ENCODE results near the gene BSCL2.
"Not testable (repeated sequence)": the region's sequence is repeated elsewhere in the genome, so short reads cannot be mapped to it uniquely, and the experiment has no call there.

BSCL2 gene

DNA sequence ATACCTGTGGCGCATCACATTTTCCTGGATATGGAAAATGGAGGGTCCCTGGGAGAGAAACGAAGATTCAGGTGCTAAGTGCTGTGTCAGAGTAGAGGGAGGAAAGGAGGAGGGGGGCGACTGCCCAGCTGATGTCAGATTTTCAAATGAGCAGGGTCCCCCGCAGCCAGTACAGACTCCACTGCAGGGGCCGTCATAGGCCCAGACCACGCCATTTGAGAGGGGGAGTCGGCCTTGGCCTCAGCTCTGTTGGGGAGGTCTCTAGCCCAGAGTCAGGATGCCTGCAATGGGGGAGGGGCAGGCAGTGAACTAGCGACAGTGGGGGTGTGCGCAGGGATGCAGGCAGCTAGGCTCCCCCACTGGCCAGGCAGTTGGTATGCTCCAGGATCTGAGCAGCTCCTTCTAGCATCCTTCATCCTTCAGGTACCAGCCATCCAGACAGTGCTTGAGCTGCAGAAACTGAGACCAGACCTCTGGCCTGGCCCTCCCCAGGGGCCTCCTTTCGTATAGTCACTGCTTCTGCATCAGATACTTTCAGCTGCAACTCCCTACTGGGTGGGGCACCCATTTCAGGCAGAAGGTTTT, at the start of gene BSCL2, which contains the start of gene GNG3:
Gene BSCL2, minus strand, starts transcription at position 148 of the 585 bp plus-strand sequence. CDS start 229 bp downstream, outside the sequence.
Gene GNG3, plus strand, starts transcription at position 400 of the 585 bp plus-strand sequence. CDS start 620 bp downstream, outside the sequence.
- no peak for DNase-seq

DNA sequence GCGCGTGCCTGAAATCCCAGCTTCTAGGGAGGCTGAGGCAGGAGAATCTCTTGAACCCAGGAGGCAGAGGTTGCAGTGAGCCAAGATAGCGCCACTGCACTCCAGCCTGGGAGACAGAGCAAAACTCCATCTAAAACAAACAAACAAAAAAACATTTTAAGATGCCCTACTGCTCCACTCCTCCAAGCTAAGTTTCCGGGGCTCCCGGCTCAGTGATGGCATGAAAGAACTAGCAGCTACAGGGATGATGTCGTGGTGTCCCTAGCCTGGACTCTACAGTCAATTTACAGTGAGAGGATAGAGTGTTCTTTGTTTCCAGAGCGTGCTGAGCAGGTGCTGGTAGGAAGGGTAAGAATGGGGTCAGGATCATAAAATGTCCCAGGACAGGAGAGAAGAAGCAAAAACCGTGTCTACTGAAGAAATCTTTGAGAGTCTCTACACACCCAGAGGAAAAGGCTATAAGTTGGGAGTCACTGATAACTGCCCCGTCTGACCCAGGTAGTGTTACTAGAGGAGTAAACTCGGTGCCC, 47.9 kb upstream of the BSCL2 start:
- no peak for DNase-seq

DNA sequence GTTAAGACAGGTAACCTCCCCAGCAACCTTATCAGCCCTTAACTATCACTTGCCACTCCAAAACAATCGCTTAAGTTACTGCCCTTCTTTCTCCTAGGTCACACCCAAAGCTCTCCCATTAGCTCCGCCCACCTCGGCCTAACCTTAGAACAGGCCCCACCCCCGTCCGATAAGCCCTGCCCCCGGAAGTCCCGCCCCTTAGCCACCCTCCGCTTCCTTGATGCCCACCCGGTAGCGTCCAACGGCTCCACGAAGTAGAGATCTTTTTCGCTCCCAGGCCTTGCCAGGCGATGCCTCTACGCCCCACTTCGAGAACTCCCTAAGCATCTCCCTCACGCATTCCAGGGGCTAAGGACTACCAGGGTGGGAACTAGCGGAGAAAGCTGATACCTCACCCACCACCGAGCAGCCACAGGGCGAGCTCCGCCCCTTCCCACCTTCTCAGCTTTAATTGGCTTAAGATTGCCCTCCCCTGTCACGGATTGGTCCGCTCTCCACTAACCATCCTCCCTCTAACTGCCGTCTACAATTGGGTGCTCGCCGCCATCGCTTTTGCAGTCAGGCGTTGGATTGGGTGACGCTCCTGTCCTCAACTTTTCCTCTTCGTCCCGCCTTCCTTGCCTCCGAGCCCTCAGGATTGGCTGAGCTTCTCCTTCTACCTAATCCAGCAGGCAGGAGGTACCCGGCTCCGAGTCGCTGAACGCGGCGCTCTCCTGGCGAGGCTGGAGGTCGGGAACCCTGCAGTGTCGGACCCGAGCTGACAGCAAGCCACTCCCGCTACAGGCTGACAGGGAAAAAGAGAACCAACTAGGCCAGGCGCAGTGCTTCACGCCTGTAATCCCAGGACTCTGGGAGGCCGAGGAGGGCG, 46.7 kb upstream of the BSCL2 start, which contains the start of gene ZBTB3:
Gene ZBTB3, minus strand, starts transcription at position 425 of the 868 bp plus-strand sequence. CDS start 496 bp downstream, outside the sequence.
- peak; percentile 98 for DNase-seq

GRCh38 chr11:62752994-62753735, 45.9 kb upstream of the BSCL2 start:
- no peak for DNase-seq

DNA sequence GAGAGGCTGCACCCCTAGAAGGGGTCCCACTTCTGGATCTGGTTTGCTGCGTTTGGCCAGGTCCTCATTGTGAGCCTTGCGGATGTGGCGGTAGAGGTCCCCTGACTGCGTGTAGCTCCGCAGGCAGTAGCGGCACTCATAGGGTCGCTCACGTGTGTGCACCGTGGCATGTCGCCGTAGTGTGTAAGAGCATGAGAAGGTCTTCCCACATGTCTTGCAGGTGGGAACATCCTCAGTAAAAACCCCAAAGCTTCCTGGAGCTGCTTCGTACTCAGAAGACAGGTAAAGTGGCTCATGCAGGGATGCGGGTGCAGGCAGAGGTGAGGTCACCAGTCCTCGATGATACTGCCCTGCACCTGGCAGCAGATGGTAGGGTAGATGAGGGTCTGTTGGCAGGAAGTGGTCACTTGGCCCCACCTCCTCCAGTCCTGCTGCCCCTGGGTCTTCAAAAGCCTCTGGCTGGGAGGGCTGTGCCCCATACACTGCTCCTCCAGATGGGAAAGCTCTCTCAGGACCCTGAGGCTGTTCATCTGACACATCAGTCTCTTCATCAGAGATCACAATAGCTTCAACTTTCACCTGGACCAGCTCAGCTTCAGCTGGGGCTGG, 45.1 kb upstream of the BSCL2 start:
- no peak for DNase-seq

GRCh38 chr11:62749931-62750330, 42.7 kb upstream of the BSCL2 start:
- DNase-seq, result not testable (repeated sequence)

- no peak for DNase-seq
Measured at GRCh38 chr11:62747475-62748160, 40.4 kb upstream of the BSCL2 start.

DNA sequence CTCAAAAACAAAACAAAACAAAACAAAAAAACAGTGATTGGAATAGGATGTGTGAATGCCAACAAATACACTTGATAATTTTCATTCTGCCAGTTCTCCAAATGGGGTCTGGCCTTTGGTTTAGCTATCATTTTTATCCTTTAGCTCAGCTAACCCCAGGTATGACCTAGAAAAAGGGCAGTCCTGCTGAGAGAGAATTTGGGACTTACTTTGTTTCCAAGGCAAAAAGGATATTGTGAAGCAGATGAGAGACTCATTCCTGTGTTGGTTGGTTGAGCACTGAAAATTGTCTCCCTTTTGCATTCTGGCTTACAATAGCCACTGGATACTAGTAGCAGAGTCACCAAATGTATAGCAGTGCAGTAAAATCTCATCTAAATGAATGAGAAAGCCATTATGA, 30.0 kb upstream of the BSCL2 start:
- no peak for DNase-seq

DNA sequence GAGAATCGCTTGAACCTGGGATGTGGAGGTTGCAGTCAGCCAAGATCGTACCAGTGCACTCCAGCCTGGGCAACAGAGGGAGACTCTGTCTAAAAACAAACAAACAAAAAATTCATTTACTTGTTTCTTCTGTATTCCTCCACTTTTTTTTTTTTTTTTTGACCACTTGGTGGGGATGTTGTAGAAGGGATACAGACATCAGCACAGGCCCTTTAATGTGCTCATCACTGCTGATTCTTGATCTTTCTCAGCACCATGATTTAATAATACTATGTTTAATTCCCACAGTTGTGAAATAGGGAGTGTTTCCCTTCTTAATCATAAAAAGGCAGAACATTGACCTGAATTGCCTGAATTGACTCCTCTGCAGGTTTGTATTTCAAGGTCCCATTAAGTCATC, 25.6 kb upstream of the BSCL2 start:
- DNase-seq, result no peak

DNA sequence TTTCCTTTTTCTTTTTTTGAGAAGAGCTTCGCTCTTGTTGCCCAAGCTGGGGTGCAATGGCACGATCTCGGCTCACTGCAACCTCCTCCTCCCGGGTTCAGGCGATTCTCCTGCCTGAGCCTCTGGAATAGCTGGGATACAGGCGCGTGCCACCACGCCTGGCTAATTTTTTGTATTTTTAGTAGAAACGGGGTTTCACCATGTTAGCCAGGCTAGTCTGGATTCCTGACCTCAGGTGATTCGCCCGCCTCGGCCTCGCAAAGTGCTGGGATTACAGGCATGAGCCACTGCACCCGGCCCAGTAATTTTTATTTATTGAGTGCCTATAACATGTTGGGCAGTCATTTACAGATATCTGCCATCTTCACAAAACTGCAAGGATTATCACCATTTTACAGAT, 22.9 kb upstream of the BSCL2 start:
- DNase-seq, result peak; percentile 55

GRCh38 chr11:62728171-62728988, 21.2 kb upstream of the BSCL2 start, which contains the start of gene TTC9C:
TSS of gene TTC9C (plus strand) at chr11:62728486. CDS start at chr11:62728849, 363 bp downstream.
- DNase-seq, result peak; percentile 94

DNA sequence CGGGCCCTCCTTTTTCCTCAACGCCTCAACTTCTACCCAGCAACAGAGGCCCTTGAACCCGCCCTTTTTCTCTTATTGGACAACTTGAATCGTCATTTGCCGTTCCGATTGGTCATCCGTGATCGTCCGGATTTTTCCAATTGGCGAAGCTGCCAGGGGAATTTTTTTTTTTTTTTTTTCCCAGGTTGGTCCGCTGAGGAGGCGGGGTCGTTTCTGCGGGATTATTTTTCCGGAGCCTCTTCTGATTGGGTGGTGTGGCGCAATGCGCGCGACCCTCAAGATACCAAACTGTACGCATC, 20.6 kb upstream of the BSCL2 start:
- DNase-seq, result peak; percentile 92

- peak; percentile 100 for DNase-seq
Measured at GRCh38 chr11:62727165-62727871, 20.1 kb upstream of the BSCL2 start, which contains the start of gene HNRNPUL2. TSS of gene HNRNPUL2 (minus strand) at chr11:62727457. CDS start at chr11:62727156, 301 bp downstream.

GRCh38 chr11:62726915-62727164, 19.6 kb upstream of the BSCL2 start:
- no peak for DNase-seq

GRCh38 chr11:62726156-62726914, 19.1 kb upstream of the BSCL2 start:
- no peak for DNase-seq

DNA sequence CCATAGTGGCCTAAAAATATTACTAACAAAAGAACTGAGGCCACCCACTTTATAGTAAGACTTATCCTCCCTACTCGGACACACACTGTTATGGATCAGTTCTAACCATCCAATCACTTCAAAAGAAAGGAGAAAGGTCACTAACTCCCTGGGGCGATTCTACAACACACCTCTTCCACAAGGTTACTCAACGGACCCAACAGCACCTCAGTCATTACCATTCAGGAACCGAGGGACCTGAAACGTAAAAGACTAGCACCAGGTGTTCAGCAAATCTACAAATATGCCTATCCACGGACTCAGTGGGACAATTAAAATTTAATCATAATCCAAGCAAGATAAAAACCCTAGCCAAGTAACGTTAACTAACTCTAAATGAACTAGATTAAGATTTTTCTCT, 18.4 kb upstream of the BSCL2 start:
- peak; percentile 43 for DNase-seq

DNA sequence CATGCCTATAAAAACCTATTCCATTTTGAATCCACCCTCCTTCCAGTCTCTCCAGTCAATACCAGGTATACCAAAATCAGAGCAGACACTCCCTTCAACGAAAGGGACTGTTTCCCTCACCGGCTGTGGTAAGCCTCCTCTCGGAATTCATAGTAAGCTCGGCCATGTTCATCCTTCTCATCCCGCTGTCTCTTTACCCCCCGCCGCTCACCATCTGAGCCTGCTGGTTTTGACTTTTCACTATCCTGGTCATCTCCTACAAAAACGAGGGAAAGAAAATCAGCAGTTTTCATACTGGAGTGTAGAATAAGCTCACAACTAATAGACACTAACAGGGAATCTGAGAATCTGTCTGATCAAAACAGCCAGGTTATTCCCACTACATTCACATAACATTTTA, 16.9 kb upstream of the BSCL2 start:
- DNase-seq, result peak; percentile 27

- DNase-seq, result no peak
Measured at GRCh38 chr11:62721994-62722393, 14.8 kb upstream of the BSCL2 start.

DNA sequence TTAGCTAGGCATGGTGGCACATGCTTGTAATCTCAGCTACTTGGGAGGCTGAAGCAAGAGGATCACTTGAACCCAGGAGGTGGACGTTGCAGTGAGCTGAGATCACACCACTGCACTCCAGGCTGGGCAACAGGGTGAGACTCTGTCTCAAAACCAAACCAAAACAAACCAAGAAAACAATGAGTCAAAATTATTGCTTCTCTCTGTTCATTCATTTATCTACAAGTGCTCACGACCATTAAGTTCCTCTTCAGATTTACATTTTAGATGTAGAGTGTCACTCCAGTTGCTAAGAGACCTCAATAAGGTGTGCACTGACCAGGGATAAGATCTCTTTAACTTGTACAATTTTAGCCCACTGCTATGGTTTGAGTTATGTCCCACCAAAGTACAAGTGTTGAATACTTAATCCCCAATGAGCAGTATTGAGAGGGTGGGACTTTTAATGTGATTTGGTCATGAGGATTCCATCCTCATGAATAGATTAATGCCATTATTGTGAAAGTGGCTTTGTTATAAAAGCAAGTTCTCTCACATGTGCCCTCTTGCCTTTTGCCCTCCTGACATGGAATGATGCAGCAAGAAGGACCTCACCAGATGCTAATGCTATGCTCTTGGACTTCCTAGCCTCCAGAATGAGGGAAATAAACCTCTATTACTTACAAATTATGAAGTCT, 12.2 kb upstream of the BSCL2 start:
- DNase-seq, result no peak
